Aorta (tissue), 5 donors: Measurements from ENCODE around the gene RBMXL3. TPM values are rescaled to one million over a fixed set of nuclear protein-coding genes. Genes with fewer than 3 reads are reported as not detected.

Experiments
- ATAC-seq: fragments of 200-7000 bp; cut with Tn5 transposase; one replicate; pipeline ENCODE4 v1.9.1; 2022; ENCODE audit warnings: moderate library complexity; ENCODE audit not compliant: low FRiP score
- DNase-seq, 2 donors: peaks; one replicate each; pipeline ENCODE4 v3.0.0-alpha.2; 2020
- H3K27ac ChIP-seq, 2 donors: one replicate each; pipeline ENCODE4 v1.5.1; 2013; ENCODE audit warnings: low read length in 2 of 2, mild to moderate bottlenecking in 2 of 2, moderate library complexity in 2 of 2, control low read depth in 1 of 2, inconsistent platforms in 1 of 2, low read depth in 1 of 2
- H3K27me3 ChIP-seq, 2 donors: one replicate each; pipeline ENCODE4 v1.6.1; 2013; ENCODE audit warnings: control low read depth in 1 of 2, low read length in 1 of 2, mild to moderate bottlenecking in 1 of 2, moderate library complexity in 1 of 2; ENCODE audit not compliant: insufficient read depth in 2 of 2, control insufficient read depth in 1 of 2
- H3K36me3 ChIP-seq, 2 donors: one replicate each; pipeline ENCODE4 v1.6.1; 2013; ENCODE audit warnings: control low read depth in 1 of 2, low read length in 1 of 2, mild to moderate bottlenecking in 1 of 2; ENCODE audit not compliant: insufficient read depth in 2 of 2, control insufficient read depth in 1 of 2
- H3K4me1 ChIP-seq, 2 donors: one replicate each; pipeline ENCODE4 v1.6.1; 2013; ENCODE audit warnings: low read length in 2 of 2, control low read depth in 1 of 2, mild to moderate bottlenecking in 1 of 2, moderate library complexity in 1 of 2; ENCODE audit not compliant: insufficient read depth in 2 of 2, control insufficient read depth in 1 of 2
- H3K4me3 ChIP-seq, 2 donors: one replicate each; pipeline ENCODE4 v1.5.1; 2013; ENCODE audit warnings: low read length in 2 of 2, control low read depth in 1 of 2, mild to moderate bottlenecking in 1 of 2
- H3K9me3 ChIP-seq: one replicate; pipeline ENCODE4 v1.6.1; 2013; ENCODE audit warnings: mild to moderate bottlenecking, low read length; ENCODE audit not compliant: control insufficient read depth
- WGBS, 2 donors: extraction: QIAGEN DNeasy Blood & Tissue Kit; methylation state at CpG; one replicate each; pipeline ENCODE4 v1.1.7; 2013; 5-methylcytosine and 5-hydroxymethylcytosine counted together
- intact Hi-C, 2 donors: fragments of 100-400 bp; cut with DNase I; formaldehyde crosslinking; loops; one replicate each; pipeline versions ENCODE4 v1.14.2 to v1.15.0; 2022
- polyA plus RNA-seq, 2 donors: library from polyadenylated mRNA; stranded (reverse); fragments of 200-250 nt; gene quantifications; one replicate each; pipeline ENCODE4 v1.2.3, GENCODE V29; 2013
- total RNA-seq, 2 donors: library from RNA; stranded (reverse); fragmentation: NEBNext Ultra II Directional; extraction: Animal tissue kit (Norgen Biotek cat#: 25700); gene quantifications; one replicate each; pipeline ENCODE4 v1.2.1, GENCODE V29; 2021
- donor health status: healthy with polysubstance abuse.
- donor health status: Bipolar disorder and iron deficiency.
- donor health status: DM: no; HTN: no; CAD: no.
- donor health status: DM: no; HTN: no; CAD: no.
- donor health status: DM: yes; HTN: yes; CAD: no.

RBMXL3 gene
- total and polyA plus RNA-seq, 4 donors: not detected

DNA sequence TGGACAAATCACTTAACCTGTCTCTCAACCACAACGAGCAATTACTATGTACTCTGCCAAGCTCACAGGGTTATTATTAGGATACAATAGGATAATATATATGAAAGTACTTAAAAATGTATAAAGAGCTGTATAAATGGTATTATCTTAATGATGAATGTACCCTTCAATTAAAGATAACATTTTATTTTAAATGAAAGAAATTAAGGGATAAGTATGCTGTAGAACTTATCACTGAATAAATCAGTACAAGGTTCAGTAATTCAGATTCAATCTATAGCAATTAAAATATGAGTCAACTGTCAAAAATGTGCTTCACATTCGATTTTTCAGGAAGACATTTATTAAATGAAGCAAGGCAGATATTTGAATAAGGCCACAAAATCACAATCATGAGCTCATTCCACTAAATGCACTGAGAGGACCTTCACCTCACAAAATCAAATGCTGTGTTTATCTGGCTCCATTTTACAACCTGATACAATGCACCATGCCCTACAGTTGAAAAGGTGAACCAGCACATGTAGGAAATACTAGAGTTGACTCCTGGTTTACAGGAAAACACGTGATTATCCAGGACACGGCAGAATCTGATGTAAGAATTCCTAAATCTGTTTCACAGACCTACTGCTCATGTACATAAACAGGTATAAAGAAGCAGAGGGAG is 40.3 kb downstream of the RBMXL3 start:
- H3K27ac ChIP-seq: no peak overlapping the region

DNA sequence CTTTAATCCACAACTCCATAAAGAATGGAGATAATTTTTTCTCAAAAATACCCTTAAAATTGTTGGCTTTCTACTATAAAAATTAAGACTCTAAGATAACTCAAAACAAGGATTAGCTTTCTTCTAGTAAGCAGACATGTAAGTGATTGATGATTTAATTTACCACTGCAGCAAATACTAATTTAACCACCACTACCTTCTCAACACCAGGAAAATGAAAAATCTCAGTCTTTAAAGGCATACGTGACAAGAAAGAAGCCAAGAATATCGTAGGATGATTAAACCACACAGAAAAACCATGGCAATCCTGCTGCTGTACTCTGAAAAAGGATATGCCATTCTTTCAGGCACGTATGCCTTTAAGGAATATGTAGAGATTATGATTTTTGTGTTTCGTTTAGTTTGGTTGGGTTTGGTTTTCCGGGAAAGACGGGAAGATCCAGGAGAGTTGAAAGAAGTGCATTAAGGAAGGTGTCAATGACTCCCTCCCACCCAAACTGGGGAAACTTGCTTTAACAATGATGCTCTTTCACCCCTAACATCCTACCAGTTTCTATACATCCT is 43.8 kb downstream of the RBMXL3 start:
- Histone ChIP-seq H3K27ac (peak overlapping the region in 1 of 2 donors; percentile 7), H3K4me3 (peak overlapping the region; percentile 45 to 72), H3K9me3 (no peaks in the 10 kb centered on the region), H3K4me1 (no peaks in the 10 kb centered on the region), H3K27me3 (no peaks in the 10 kb centered on the region), H3K36me3 (no peaks in the 10 kb centered on the region)
- intact Hi-C loops: loop anchor here in 1 of 2 donors (5.0 kb wide), 1 partner anchor 89 kb away; no protein-coding TSS in a partner anchor
- DNase-seq (no peak), ATAC-seq (no peak)
- WGBS, 2 donors: 1 to 15% methylated on average over 6 of the region's 6 CpGs

More for the DNA sequence above, 40.3 kb downstream of the RBMXL3 start:
- 24 to 27% methylated on average over 4 of the region's 4 CpGs for WGBS, 2 donors
- intact Hi-C loops: loop anchor here in 1 of 2 donors (5.0 kb wide), 1 partner anchor 93 kb away; no protein-coding TSS in a partner anchor
- Histone ChIP-seq H3K27me3 (no peaks in the 10 kb centered on the region), H3K4me1 (no peaks in the 10 kb centered on the region), H3K9me3 (no peaks in the 10 kb centered on the region), H3K4me3 (no peak overlapping the region), H3K36me3 (no peaks in the 10 kb centered on the region)
- DNase-seq (no peak), ATAC-seq (no peak)

DNA sequence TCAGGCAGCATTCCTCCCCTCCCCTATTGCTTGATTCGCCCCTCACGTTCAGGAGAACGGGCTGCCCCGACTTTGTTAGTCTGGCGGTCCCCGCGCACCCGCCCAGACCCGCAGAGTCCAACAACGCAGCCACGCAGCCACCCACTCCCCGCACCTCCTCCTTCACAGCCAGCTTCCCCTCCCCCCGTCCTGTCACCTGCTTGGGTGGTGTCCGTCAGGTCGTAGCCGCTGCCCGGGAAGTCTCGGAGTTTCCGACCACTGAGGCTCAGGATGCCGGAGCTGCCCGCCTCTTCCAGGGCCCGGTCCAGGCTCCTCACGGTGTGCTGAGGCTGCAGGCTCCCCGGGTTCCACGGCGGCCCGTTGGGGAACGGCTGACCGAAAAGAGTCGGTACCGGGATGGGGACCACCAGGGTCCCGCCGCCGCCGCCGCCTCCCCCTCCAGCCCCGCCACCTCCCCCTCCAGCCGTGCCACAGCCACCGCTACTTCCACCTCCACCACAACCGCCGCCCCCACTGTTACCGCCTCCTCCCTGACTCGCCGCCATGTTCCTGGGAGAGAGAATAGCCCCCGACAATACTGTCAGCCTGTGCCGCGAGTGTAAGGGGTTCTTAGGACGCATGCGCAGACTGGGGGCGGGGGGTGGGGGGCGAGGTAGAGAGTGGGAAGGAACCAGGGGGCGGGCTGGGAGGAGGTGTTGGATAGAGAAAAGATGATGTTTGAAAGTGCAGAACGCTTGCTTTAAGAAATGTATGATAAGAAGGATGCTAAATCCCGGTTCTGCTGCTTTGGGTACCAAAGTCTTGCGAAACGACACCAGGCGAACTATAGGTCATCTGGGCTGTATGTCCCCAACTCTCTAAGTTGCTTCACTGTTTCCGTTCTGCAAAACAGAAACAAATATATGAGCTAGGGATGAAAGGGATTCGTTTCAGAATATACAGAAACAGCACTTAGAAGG is 44.6 kb downstream of the RBMXL3 start, which contains the start of gene LRCH2:
TSS of gene LRCH2 (minus strand) at position 600 of the 959 bp plus-strand sequence. CDS start at position 545, 55 bp downstream.
- no peaks in the 10 kb centered on the region for H3K4me1 ChIP-seq
- intact Hi-C loops: loop anchor here in 1 of 2 donors (5.0 kb wide), 1 partner anchor 89 kb away; no protein-coding TSS in a partner anchor
- 1 to 10% methylated on average over 50 to 59 of the region's 59 CpGs for WGBS, 2 donors
- peak within 1 kb of the TSS; percentile 45 to 72 for H3K4me3 ChIP-seq
- no peaks in the 10 kb centered on the region for H3K36me3 ChIP-seq
- peak; percentile 51 to 84 for DNase-seq
- H3K27me3 ChIP-seq: no peaks in the 10 kb centered on the region
- H3K27ac ChIP-seq: peak within 1 kb of the TSS in 1 of 2 donors; percentile 7
- no peaks in the 10 kb centered on the region for H3K9me3 ChIP-seq
- peak; percentile 80 for ATAC-seq

DNA sequence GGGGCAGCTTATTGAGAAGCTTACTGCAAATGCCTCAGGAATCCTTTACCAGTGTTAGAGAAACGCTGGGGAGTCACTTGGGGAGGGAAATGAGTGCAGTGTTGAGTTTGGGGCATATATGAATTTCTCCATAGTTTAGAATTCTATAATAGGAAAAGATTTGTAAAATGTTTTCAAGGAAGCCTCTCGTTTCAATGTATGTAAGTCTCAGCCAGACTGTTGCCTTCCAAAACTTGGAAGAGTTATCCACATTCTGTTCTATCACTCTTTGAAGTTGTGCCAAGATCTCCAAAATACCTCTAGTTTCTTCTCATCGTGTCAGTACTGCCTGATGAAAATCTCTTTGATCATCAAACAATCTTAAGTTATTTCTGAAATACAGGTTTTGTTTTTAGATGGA is 45.3 kb downstream of the RBMXL3 start:
- no peaks in the 10 kb centered on the region for H3K27me3 ChIP-seq
- peak overlapping the region; percentile 45 to 72 for H3K4me3 ChIP-seq
- no peaks in the 10 kb centered on the region for H3K9me3 ChIP-seq
- H3K36me3 ChIP-seq: no peaks in the 10 kb centered on the region
- H3K27ac ChIP-seq: no peak overlapping the region
- intact Hi-C loops: loop anchor here in 1 of 2 donors (5.0 kb wide), 1 partner anchor 88 kb away; no protein-coding TSS in a partner anchor
- DNase-seq (no peak), ATAC-seq (no peak)
- 4 to 13% methylated on average over 3 of the region's 3 CpGs for WGBS, 2 donors
- H3K4me1 ChIP-seq: no peaks in the 10 kb centered on the region

DNA sequence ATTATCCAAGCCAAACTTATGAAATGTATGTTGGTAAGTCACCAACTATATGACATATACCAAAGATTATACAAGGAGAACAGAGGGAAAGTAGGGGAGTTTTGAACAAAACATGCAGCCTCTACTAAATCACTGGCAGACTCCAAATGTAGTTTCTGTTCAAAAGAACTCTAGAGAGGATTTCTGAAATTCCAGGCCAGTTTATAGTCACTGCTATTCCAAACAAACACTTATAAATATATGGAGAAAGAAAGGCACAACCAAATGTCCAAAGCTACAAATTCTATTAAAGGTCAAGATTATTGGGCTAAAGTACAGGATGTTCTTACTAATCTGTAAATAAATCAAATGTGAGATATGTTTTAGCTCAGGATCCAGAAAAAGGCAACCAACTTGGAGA is 47.4 kb downstream of the RBMXL3 start:
- DNase-seq: no peak

DNA sequence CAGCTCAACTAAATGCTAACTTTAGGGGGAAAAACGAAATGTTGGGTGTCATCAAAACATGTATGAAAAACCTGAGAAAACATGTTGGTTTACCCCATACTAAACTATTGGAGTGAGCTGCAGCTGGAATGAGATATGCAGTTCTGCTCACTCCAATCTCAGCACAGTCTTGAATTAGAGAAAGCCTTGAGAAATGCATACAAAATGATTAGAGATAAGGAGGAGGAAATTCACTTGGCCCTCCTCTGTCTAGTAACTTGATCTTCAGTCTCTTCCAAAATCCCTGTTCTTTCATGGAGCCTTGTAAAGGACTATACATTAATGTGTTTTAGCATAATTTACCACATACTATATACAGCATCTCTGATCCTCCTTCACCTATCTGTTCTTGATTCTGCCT is 47.8 kb downstream of the RBMXL3 start:
- H3K27ac ChIP-seq: no peak overlapping the region
- no peaks in the 10 kb centered on the region for H3K9me3 ChIP-seq
- DNase-seq: no peak
- intact Hi-C loops: no loop called here
- no peaks in the 10 kb centered on the region for H3K27me3 ChIP-seq
- no peak overlapping the region for H3K4me3 ChIP-seq
- no peak for ATAC-seq
- WGBS, 2 donors: 35 to 69% methylated on average over 1 of the region's 1 CpG
- H3K4me1 ChIP-seq: no peaks in the 10 kb centered on the region
- no peaks in the 10 kb centered on the region for H3K36me3 ChIP-seq

More for the DNA sequence above, 47.4 kb downstream of the RBMXL3 start:
- ATAC-seq: no peak
- Histone ChIP-seq H3K27ac (no peak overlapping the region), H3K36me3 (no peaks in the 10 kb centered on the region), H3K9me3 (no peaks in the 10 kb centered on the region), H3K4me1 (no peaks in the 10 kb centered on the region), H3K27me3 (no peaks in the 10 kb centered on the region), H3K4me3 (no peak overlapping the region)
- intact Hi-C loops: no loop called here

Other genes with a start within 250 kb of the RBMXL3 start
- 10 to 100 TPM in 1 of 2 donors, 1 to 10 TPM in 1; 7.3 to 13.8 TPM for gene IL13RA2, start 171.8 kb upstream of the RBMXL3 start, total RNA-seq
- gene IL13RA2, start 171.8 kb upstream of the RBMXL3 start, polyA plus RNA-seq: 10 to 100 TPM; 27.9 to 32.3 TPM
- 10 to 100 TPM in 1 of 2 donors, 1 to 10 TPM in 1; 9.5 to 10.9 TPM for gene LRCH2, start 44.7 kb downstream of the RBMXL3 start, total RNA-seq
- 1 to 10 TPM; 2.6 to 3.8 TPM for gene LRCH2, start 44.7 kb downstream of the RBMXL3 start, polyA plus RNA-seq
- not detected for gene LUZP4, start 100.3 kb downstream of the RBMXL3 start, total RNA-seq
- gene LUZP4, start 100.3 kb downstream of the RBMXL3 start, polyA plus RNA-seq: not detected